HepG2 (cell line): ENCODE measurements around the gene TM4SF5. TPM values are rescaled to one million over a fixed set of nuclear protein-coding genes. Genes with fewer than 3 reads are reported as not detected.

Source experiments
- ARNT ChIP-seq: fragments of 450-650 bp; IDR thresholded peaks from 2 replicates; pipeline ENCODE4 v1.6.1; 2017
- ATF7-NPFF ChIP-seq: sonication (generic); formaldehyde crosslinking; IDR thresholded peaks from 2 replicates; pipeline ENCODE4 v1.8.1; 2023; ENCODE audit warnings: mild to moderate bottlenecking, low read depth, missing genetic modification reagents, moderate library complexity
- CBX1 ChIP-seq: IDR thresholded peaks from one replicate; pipeline ENCODE4 v1.6.1; 2016; ENCODE audit warnings: antibody characterized with exemption, low read depth
- CCAR2 ChIP-seq: fragments of 200-400 bp; formaldehyde crosslinking; optimal IDR thresholded peaks from 2 replicates; pipeline ENCODE3; 2018; ENCODE audit warnings: low read depth, mild to moderate bottlenecking, low read length, moderate library complexity
- CENPX ChIP-seq: sonication (generic); formaldehyde crosslinking; IDR thresholded peaks from 2 replicates; pipeline ENCODE4 v1.9.0; 2021; ENCODE audit warnings: mild to moderate bottlenecking, missing genetic modification reagents, moderate library complexity
- CHD4 ChIP-seq: fragments of 200-600 bp; sonication (generic); IDR thresholded peaks from 2 replicates; pipeline ENCODE4 v1.7.0; 2017; ENCODE audit warnings: mild to moderate bottlenecking, low read length, borderline replicate concordance
- KDM6A ChIP-seq: IDR thresholded peaks from 2 replicates; pipeline ENCODE4 v1.6.1; 2016; ENCODE audit warnings: low read depth
- MBD4 ChIP-seq: IDR thresholded peaks from 2 replicates; pipeline ENCODE4 v1.6.1; 2012; ENCODE audit warnings: low read length, inconsistent platforms, borderline replicate concordance
- NFKBIZ ChIP-seq: IDR thresholded peaks from 2 replicates; pipeline ENCODE4 v1.6.1; 2018; ENCODE audit warnings: missing genetic modification reagents, missing compliant biosample characterization
- NFYC ChIP-seq: IDR thresholded peaks from 2 replicates; pipeline ENCODE4 v1.6.1; 2016; ENCODE audit warnings: missing genetic modification reagents, missing compliant biosample characterization
- PHF5A ChIP-seq: IDR thresholded peaks from one replicate; pipeline ENCODE4 v1.6.1; 2018; ENCODE audit warnings: low read depth, missing genetic modification reagents; ENCODE audit not compliant: unreplicated experiment
- RARG ChIP-seq: sonication (generic); formaldehyde crosslinking; IDR thresholded peaks from 2 replicates; pipeline ENCODE4 v1.4.0; 2020; ENCODE audit warnings: low read depth, mild to moderate bottlenecking, missing genetic modification reagents
- SMAD9 ChIP-seq: sonication (generic); formaldehyde crosslinking; IDR thresholded peaks from 2 replicates; pipeline ENCODE4 v1.5.1; 2020; ENCODE audit warnings: mild to moderate bottlenecking, missing genetic modification reagents
- TAF15 ChIP-seq: fragments of 200-400 bp; formaldehyde crosslinking; IDR thresholded peaks from one replicate; pipeline ENCODE4 v1.6.1; 2018; ENCODE audit warnings: mild to moderate bottlenecking, low read depth, low read length; ENCODE audit not compliant: poor library complexity, severe bottlenecking
- TEAD2 ChIP-seq: sonication (generic); formaldehyde crosslinking; IDR thresholded peaks from 2 replicates; pipeline ENCODE4 v1.9.0; 2021; ENCODE audit warnings: missing genetic modification reagents
- ZBTB21 ChIP-seq: sonication (generic); formaldehyde crosslinking; IDR thresholded peaks from 2 replicates; pipeline ENCODE4 v1.4.0; 2020; ENCODE audit warnings: missing genetic modification reagents
- ZC3H13 ChIP-seq: sonication (generic); formaldehyde crosslinking; IDR thresholded peaks from 2 replicates; pipeline ENCODE4 v1.8.1; 2023; ENCODE audit warnings: mild to moderate bottlenecking, missing genetic modification reagents, moderate library complexity
- ZNF143 ChIP-seq: sonication (generic); formaldehyde crosslinking; IDR thresholded peaks from 2 replicates; pipeline ENCODE4 v1.4.0; 2020; ENCODE audit warnings: missing genetic modification reagents
- ZNF432 ChIP-seq: sonication (generic); formaldehyde crosslinking; IDR thresholded peaks from 2 replicates; pipeline ENCODE4 v1.5.0; 2020; ENCODE audit warnings: missing genetic modification reagents, mild to moderate bottlenecking, borderline replicate concordance
- ZNF44 ChIP-seq: sonication (generic); formaldehyde crosslinking; IDR thresholded peaks from 2 replicates; pipeline ENCODE4 v1.5.1; 2020; ENCODE audit warnings: mild to moderate bottlenecking, missing genetic modification reagents
- ZNF652 ChIP-seq: IDR thresholded peaks from 2 replicates; pipeline ENCODE4 v1.6.1; 2016; ENCODE audit warnings: low read depth, borderline replicate concordance
- ZNF780A ChIP-seq: sonication (generic); formaldehyde crosslinking; IDR thresholded peaks from 2 replicates; pipeline ENCODE4 v1.8.0; 2022; ENCODE audit warnings: mild to moderate bottlenecking, missing genetic modification reagents, moderate library complexity
- polyA plus RNA-seq, 8 experiments: library from polyadenylated mRNA; depleted of rRNA in 3 of 8; stranded (reverse) in 7 of 8; unstranded in 1 of 8; fragments of >200 nt; fragmentation: Illumina TruSeq in 4 of 8; extraction: Trizol in 4 of 8; gene quantifications; 2 replicates each; pipeline versions ENCODE4 v1.2.1 to v1.2.3, GENCODE V29; 2011 to 2016; ENCODE audit warnings: low read depth in 4 of 8, missing spikeins in 1 of 8, mixed read lengths in 1 of 8; ENCODE audit not compliant: insufficient read depth in 1 of 8
- total RNA-seq, 5 experiments: library from RNA; depleted of rRNA; stranded (reverse); fragments of >200 nt; fragmentation: Illumina TruSeq; extraction: Trizol; gene quantifications; 2 replicates each; pipeline ENCODE4 v1.2.3, GENCODE V29; 2016; ENCODE audit warnings: low read depth in 1 of 5
- TF ChIP-seq, protein P1 (sequence below): sonication (generic); formaldehyde crosslinking; IDR thresholded peaks from 2 replicates; pipeline ENCODE4 v1.4.0; 2020; ENCODE audit warnings: missing genetic modification reagents
- TF ChIP-seq, protein P2 (sequence below), 2 experiments: fragments of 450-650 bp in 1 of 2; sonication (generic) in 1 of 2; formaldehyde crosslinking; IDR thresholded peaks; 2 replicates each; pipeline versions ENCODE4 v1.5.0 to v1.8.0; 2020 to 2022; ENCODE audit warnings: mild to moderate bottlenecking in 1 of 2, missing genetic modification reagents in 1 of 2
- TF ChIP-seq, protein P3 (sequence below): sonication (generic); formaldehyde crosslinking; IDR thresholded peaks from 2 replicates; pipeline ENCODE4 v1.8.1; 2023; ENCODE audit warnings: mild to moderate bottlenecking, missing genetic modification reagents
- TF ChIP-seq, protein P4 (sequence below): sonication (generic); formaldehyde crosslinking; IDR thresholded peaks from 2 replicates; pipeline ENCODE4 v1.4.0; 2020; ENCODE audit warnings: missing genetic modification reagents

TM4SF5 gene
- total and polyA plus RNA-seq, 2 of the 13 experiments (the other 11 are each of a cell fraction or from before 2014, with no cell fraction given) = 30.1 to 126 TPM

DNA sequence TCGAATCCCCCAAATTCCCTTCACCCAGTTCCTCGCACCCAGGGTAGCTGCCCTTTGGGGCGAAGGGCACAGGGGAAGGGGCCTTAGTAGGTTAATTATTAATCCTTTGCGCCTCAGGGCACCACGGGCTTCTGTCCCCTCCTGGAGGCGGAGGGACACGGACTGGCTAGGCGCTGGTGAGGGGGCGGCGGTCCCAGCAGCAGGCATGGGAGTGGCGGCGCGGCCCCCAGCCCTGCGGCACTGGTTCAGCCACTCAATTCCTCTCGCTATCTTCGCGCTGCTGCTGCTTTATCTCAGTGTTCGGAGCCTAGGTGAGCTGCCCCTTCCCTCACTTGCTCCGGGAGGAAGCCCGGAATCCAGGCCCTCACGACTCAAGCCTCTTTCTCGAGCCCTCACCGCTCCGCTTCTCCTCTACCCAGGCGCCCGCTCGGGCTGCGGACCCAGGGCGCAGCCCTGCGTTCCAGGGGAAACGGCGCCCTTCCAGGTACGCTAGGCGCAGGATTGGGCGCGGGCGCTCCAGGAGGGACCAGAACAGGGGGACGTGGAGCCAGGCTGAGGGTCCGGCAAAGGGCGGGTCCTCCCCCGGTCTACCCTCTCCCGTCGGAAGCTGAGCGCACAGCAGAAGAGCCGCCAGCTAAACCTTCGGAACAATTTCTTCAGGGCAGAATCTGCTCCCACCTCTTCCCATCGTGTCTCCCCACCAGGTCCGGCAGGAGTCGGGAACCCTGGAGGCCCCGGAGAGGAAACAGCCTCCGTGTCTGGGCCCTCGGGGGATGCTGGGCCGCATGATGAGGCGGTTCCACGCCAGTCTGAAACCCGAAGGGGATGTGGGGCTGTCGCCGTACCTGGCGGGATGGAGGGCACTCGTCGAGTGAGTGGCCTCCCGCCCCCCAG, 17.4 kb downstream of the TM4SF5 start, which contains the start of gene GLTPD2 (continued):
- TF ChIP-seq, protein P1, sequence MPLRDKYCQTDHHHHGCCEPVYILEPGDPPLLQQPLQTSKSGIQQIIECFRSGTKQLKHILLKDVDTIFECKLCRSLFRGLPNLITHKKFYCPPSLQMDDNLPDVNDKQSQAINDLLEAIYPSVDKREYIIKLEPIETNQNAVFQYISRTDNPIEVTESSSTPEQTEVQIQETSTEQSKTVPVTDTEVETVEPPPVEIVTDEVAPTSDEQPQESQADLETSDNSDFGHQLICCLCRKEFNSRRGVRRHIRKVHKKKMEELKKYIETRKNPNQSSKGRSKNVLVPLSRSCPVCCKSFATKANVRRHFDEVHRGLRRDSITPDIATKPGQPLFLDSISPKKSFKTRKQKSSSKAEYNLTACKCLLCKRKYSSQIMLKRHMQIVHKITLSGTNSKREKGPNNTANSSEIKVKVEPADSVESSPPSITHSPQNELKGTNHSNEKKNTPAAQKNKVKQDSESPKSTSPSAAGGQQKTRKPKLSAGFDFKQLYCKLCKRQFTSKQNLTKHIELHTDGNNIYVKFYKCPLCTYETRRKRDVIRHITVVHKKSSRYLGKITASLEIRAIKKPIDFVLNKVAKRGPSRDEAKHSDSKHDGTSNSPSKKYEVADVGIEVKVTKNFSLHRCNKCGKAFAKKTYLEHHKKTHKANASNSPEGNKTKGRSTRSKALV (CRISPR knock-in tag) = no peak
- TF ChIP-seq RARG (CRISPR knock-in tag) (no peak), PHF5A (CRISPR knock-in tag) (peak; percentile 41), ATF7-NPFF (CRISPR knock-in tag) (no peak; the same call in 1 of the 2 replicates), TAF15 (peak; percentile 66), ZNF44 (CRISPR knock-in tag) (0 out of 2 replicates have a peak, but pooled peaks have one; percentile 49), NFKBIZ (no peak; the same call in 1 of the 2 replicates), ZNF432 (no peak), ZBTB21 (CRISPR knock-in tag) (no peak), TEAD2 (CRISPR knock-in tag) (no peak), CBX1 (peak; percentile 37), CHD4 (no peak), ZC3H13 (peak; percentile 81; the same call in 1 of the 2 replicates), ARNT (no peak), KDM6A (peak; percentile 68), CCAR2 (no peak), CENPX (CRISPR knock-in tag) (no peak), ZNF780A (CRISPR knock-in tag) (0 out of 2 replicates have a peak, but pooled peaks have one; percentile 66), NFYC (no peak; the same call in 1 of the 2 replicates), SMAD9 (no peak), ZNF143 (0 out of 2 replicates have a peak, but pooled peaks have one; percentile 36), ZNF652 (CRISPR knock-in tag) (no peak), MBD4 (no peak)
- TF ChIP-seq, protein P2, sequence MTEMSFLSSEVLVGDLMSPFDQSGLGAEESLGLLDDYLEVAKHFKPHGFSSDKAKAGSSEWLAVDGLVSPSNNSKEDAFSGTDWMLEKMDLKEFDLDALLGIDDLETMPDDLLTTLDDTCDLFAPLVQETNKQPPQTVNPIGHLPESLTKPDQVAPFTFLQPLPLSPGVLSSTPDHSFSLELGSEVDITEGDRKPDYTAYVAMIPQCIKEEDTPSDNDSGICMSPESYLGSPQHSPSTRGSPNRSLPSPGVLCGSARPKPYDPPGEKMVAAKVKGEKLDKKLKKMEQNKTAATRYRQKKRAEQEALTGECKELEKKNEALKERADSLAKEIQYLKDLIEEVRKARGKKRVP (CRISPR knock-in tag; IDR thresholded peaks at IDR 0.05) = 0 out of 4 replicates have a peak, but pooled peaks of 1 of the 2 experiments have one; percentile 33
- TF ChIP-seq, protein P3, sequence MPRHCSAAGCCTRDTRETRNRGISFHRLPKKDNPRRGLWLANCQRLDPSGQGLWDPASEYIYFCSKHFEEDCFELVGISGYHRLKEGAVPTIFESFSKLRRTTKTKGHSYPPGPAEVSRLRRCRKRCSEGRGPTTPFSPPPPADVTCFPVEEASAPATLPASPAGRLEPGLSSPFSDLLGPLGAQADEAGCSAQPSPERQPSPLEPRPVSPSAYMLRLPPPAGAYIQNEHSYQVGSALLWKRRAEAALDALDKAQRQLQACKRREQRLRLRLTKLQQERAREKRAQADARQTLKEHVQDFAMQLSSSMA (CRISPR knock-in tag) = no peak
- TF ChIP-seq, protein P4, sequence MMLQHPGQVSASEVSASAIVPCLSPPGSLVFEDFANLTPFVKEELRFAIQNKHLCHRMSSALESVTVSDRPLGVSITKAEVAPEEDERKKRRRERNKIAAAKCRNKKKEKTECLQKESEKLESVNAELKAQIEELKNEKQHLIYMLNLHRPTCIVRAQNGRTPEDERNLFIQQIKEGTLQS (CRISPR knock-in tag) = no peak
